ENCODE data around the gene CANT1. TPM values are rescaled to one million over a fixed set of nuclear protein-coding genes. Genes with fewer than 3 reads are reported as not detected.

CANT1 gene
- total and polyA plus RNA-seq, 2 donors from 2014 or later: 23.0 to 56.6 TPM

DNA sequence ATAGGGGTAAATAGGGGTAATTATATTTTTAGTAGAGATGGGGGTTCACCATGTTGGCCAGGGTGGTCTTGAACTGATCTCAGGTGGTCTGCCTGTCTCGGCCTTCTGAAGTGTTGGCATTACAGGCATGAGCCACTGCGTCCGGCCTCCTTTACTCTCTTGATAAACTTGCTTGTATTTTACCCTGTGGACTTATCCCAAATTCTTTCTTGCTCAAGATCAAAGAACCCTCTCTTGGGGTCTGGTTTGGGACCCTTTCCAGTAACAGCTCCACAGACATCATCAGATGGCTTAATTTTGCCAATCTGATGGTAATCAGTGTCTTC is 8.8 kb upstream of the CANT1 start:
- Histone ChIP-seq H3K36me3 (ENCODE audit: control insufficient read depth in 2 of 3, insufficient read depth in 3 of 3, low read length in 3 of 3) (no peaks in the 10 kb centered on the region), H3K27ac (ENCODE audit: low read depth in 2 of 2, low read length in 2 of 2) (no peak overlapping the region), H3K27me3 (ENCODE audit: control insufficient read depth, insufficient read depth, low read length) (no peaks in the 10 kb centered on the region), H3K9ac (ENCODE audit: low read length in 3 of 3) (no peak overlapping the region), H3K9me3 (ENCODE audit: control insufficient read depth in 2 of 3, insufficient read depth in 1 of 3, low read length in 3 of 3) (no peaks in the 10 kb centered on the region), H3K4me3 (ENCODE audit: low read length in 3 of 3) (no peak overlapping the region), H3K4me1 (ENCODE audit: control insufficient read depth in 2 of 3, insufficient read depth in 2 of 3, low read depth in 1 of 3, low read length in 3 of 3) (peaks cover 0 to 15% (median 4%) of the 10 kb centered on the region in 3 donors)
- DNase-seq (no peak), FAIRE-seq (no peak)
- TF ChIP-seq, protein P1, sequence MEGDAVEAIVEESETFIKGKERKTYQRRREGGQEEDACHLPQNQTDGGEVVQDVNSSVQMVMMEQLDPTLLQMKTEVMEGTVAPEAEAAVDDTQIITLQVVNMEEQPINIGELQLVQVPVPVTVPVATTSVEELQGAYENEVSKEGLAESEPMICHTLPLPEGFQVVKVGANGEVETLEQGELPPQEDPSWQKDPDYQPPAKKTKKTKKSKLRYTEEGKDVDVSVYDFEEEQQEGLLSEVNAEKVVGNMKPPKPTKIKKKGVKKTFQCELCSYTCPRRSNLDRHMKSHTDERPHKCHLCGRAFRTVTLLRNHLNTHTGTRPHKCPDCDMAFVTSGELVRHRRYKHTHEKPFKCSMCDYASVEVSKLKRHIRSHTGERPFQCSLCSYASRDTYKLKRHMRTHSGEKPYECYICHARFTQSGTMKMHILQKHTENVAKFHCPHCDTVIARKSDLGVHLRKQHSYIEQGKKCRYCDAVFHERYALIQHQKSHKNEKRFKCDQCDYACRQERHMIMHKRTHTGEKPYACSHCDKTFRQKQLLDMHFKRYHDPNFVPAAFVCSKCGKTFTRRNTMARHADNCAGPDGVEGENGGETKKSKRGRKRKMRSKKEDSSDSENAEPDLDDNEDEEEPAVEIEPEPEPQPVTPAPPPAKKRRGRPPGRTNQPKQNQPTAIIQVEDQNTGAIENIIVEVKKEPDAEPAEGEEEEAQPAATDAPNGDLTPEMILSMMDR (IDR thresholded peaks at IDR 0.05; ENCODE audit: borderline replicate concordance, extremely low read depth, insufficient read depth): no peak
- intact Hi-C loops (cut with DNase I): no loop called here

DNA sequence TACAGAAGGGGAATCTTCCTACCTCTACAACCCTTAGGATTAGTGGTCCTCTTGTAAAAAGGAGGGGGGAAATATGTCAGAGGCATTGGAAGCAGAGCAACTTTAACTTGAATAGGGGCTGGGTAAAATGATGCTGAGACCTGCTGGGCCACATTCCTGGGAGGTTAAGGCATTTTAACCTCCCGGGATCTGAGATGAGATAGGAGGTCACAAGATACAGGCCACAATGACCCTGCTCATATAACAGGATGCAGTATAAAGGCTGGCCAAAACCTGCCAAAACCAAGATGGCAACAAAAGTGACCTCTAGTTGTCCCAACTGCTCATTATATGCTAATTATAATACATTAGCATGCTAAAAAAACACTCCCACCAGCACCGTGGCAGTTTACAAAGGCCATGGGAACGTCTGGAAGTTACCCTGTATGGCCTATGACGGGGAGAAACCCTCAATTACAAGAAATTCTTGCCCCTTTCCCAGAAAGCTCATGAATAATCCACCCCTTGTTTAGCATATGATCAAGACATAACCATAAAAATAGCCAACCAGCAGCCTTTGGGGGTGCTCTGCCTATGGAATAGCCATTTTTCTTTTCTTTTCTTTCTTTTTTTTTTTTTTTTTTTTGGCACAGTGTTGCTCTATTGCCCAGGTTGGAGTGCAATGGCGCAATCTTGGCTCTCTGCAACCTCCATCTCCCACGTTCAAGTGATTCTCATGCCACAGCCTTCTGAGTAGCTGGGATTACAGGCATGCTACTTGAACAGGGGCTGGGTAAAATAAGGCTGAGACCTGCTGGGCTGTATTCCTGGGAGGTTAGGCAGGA is 8.2 kb upstream of the CANT1 start:
- no peak overlapping the region for H3K9ac ChIP-seq (ENCODE audit: low read length in 3 of 3)
- TF ChIP-seq, protein P1 (IDR thresholded peaks at IDR 0.05; ENCODE audit: borderline replicate concordance, extremely low read depth, insufficient read depth): no peak
- H3K9me3 ChIP-seq (ENCODE audit: control insufficient read depth in 2 of 3, insufficient read depth in 1 of 3, low read length in 3 of 3): no peaks in the 10 kb centered on the region
- no peaks in the 10 kb centered on the region for H3K27me3 ChIP-seq (ENCODE audit: control insufficient read depth, insufficient read depth, low read length)
- H3K4me3 ChIP-seq (ENCODE audit: low read length in 3 of 3): no peak overlapping the region
- DNase-seq (no peak), FAIRE-seq (no peak)
- H3K27ac ChIP-seq (ENCODE audit: low read depth in 2 of 2, low read length in 2 of 2): no peak overlapping the region
- intact Hi-C loops (cut with DNase I): no loop called here
- H3K4me1 ChIP-seq (ENCODE audit: control insufficient read depth in 2 of 3, insufficient read depth in 2 of 3, low read depth in 1 of 3, low read length in 3 of 3): peaks cover 0 to 14% (median 4%) of the 10 kb centered on the region in 3 donors
- H3K36me3 ChIP-seq (ENCODE audit: control insufficient read depth in 2 of 3, insufficient read depth in 3 of 3, low read length in 3 of 3): no peaks in the 10 kb centered on the region

DNA sequence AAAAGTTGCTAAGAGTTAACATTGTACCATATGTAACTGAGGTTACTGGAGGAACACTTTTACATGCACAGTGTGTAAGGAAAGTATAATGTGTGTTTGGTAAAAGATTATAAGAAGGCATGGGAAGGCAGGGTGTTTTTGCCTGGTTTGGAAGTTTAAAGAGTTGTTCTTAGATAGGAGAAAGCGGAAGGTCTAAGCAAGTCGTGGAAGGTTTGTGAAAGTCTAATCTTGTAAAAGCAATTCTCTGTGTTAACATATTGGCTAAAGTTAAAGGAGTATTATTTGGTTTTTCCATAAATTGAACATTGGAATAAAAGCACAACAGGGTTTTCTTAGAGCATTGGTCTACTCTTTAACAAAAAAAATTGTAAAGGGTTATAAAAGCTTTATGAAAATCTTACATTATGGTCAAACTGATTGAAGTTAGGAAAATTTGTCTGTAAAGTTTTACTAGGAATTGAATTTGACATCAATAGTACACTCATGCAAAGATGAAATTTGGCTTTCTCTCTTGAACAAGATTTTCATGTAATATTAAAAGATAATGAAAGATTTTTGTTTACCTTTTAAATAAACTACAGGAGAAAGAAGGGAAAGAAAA is 4.7 kb upstream of the CANT1 start:
- Histone ChIP-seq H3K36me3 (ENCODE audit: control insufficient read depth in 2 of 3, insufficient read depth in 3 of 3, low read length in 3 of 3) (no peaks in the 10 kb centered on the region), H3K4me1 (ENCODE audit: control insufficient read depth in 2 of 3, insufficient read depth in 2 of 3, low read depth in 1 of 3, low read length in 3 of 3) (peaks cover 0 to 4% (median 2%) of the 10 kb centered on the region in 3 donors), H3K9me3 (ENCODE audit: control insufficient read depth in 2 of 3, insufficient read depth in 1 of 3, low read length in 3 of 3) (no peaks in the 10 kb centered on the region), H3K27me3 (ENCODE audit: control insufficient read depth, insufficient read depth, low read length) (no peaks in the 10 kb centered on the region), H3K4me3 (ENCODE audit: low read length in 3 of 3) (no peak overlapping the region), H3K27ac (ENCODE audit: low read depth in 2 of 2, low read length in 2 of 2) (no peak overlapping the region), H3K9ac (ENCODE audit: low read length in 3 of 3) (no peak overlapping the region)
- FAIRE-seq: no peak
- intact Hi-C loops (cut with DNase I): no loop called here
- TF ChIP-seq, protein P1 (IDR thresholded peaks at IDR 0.05; ENCODE audit: borderline replicate concordance, extremely low read depth, insufficient read depth): no peak
- DNase-seq: no peak
